Measurements from ENCODE around the gene DSTYK.

DNA sequence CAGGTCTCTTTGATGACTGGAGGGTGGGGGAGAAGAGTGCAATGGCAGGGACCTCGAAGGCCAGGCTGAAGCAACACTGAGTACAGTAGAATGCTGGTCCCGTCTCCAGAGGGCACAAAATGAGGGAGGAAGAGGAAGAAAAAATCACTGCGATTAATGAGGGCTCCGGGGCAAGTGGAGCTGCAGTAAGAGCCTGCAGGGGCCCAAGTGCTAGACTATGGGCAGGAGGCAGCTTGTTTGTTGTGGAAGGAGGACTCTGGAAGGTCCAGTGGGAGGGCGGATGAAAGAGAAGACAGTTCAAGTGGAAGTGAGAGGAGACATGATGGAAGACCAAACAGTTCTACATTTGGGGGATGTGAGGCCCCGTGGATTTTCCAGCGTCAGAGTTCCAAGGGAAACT is 33.6 kb upstream of the DSTYK start:
- TF ChIP-seq POLR2A (IDR thresholded peaks at IDR 0.05; ENCODE audit: low read length) (no peak), GATA1 (IDR thresholded peaks at IDR 0.05; ENCODE audit: low read depth, low read length) (no peak)
